GM19351 (cell line): ENCODE results near the gene RNF157.

ENCODE experiments used
- ATAC-seq: cut with Tn5 transposase; IDR thresholded peaks from one replicate; pipeline ENCODE4 v1.9.1; 2021; ENCODE audit warnings: mild to moderate bottlenecking, moderate library complexity; ENCODE audit not compliant: unreplicated experiment

Gene RNF157

DNA sequence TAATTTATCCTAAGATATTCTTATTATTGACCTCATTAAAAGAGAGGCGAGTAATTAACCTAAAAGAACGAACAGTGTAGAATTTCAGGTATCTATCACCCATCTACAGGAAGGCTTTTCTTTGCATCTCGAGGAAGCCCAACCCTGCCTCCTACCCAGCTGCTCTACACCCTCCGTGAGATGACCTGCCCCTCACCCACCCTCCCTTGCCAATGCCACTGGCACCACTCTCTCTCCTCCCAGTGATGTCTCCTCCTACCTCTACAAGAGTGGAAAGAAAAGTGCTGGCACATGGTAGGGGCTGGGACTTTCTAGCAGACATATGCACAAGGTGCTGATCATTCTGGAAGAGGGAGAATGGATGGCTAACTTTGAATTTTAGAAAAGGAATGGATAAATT lies 76.4 kb downstream of the RNF157 start:
- ATAC-seq: no peak

DNA sequence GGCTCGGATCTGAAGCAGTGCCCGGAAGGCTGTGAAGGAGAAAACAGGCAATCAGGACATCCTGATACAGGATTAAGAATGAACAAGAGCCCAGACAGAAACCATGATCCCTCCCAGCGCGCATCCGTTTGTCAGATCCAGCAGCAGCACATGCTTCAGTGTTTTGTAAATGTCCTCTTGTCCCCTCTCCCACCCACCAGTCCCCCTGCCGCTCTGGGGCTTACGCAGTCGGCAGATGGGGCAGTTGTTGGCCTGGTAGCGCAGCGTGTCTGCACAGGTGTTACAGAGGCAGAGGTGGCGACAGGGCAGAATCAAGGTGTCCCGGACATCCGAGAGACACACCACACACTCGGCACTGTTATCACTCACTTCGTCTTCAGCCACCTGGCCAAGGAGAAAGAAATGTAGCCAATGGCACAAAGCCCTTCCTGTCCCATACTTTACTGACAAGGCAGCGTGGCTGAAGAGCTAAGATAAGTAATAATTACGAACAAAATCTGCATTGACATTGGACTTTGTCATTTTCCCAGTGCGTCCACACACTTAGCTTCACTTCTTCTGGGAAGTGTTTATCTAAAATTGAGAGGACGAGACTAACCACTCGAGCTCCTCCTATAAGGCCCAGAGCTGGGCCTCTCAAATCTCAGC lies 78.5 kb downstream of the RNF157 start:
- no peak for ATAC-seq

DNA sequence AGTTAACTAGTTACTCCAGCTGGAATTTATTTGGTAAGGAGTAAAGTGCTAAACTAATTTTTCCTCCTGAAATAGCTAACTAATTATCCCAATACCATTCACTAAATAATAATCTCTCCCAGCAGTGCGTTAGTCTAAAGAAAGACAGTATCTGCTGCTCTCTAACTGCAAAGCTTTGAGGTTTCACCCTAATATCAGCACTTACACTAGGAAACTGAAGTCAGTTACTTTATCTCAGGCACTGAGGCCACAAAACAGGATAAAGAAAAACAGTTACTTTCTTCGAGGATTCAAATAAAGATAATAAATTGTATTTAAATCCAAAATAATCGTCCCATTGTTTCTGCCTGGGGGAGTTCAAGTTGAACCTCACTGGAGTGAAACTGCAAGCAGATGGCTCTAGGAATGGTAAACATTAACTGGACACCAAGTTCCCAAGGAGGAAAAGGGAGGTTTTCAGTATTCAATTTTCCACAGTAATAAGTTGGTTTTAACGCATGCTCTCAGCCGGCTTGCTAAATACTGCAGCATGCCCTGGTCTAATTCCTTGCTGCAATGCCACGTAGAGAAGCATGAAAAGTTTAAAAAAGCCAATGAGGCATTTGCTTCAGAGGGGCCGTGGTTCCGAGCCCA lies 79.3 kb downstream of the RNF157 start:
- ATAC-seq: no peak

DNA sequence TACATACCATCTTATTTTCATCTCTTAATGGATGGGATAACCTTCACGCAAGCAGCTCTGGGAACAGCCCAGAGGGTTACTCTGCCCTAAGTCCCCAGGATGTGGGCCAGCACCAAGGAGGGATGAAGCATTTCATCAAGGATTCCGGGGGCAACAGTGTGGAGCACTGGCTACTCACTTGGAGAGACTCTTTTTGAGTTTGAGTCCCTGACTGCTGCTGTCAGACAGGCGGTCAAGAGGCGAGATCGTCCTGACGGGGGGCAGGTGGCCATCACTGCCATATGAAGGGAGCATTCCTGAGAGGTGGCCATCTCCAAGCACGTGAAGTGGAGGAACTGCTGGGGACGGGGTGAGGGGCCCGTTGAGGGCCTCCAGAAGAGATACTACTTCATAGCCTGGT lies 81.1 kb downstream of the RNF157 start:
- no peak for ATAC-seq

DNA sequence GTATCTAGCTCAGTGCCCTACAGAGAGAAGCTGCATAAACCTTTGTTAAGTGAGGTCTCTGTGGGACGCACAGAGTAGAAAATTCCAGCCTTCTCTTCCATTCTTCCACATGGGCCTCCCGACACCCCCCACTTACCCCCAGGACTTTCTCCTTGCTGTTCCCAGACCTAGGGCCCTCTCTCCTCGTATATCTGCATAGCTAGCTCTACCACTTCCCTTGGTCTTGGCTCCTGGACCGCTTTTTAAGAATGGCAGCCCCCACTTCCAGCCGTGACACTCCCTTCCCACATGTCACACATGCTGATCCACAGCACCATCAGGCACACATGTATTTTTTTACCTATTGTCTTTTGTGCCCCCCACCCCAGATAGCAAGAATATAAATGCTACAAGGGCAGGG lies 82.5 kb downstream of the RNF157 start:
- no peak for ATAC-seq

DNA sequence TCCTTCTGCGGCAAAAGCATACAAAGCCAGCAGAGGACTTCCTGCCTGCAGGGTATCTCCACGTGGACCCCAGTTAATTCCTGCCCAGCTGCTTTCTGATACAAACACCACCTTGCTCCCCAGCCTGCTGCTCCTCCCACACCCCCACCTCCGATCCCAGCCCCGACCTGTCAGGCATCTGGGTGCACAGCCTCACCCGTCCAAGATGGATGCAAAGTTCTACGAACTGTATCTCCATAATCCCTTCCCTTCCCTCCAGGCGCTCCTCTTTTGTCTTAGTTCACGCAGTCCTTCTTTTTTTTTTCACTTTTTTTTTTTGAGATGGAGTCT lies 83.7 kb downstream of the RNF157 start:
- ATAC-seq: no peak

DNA sequence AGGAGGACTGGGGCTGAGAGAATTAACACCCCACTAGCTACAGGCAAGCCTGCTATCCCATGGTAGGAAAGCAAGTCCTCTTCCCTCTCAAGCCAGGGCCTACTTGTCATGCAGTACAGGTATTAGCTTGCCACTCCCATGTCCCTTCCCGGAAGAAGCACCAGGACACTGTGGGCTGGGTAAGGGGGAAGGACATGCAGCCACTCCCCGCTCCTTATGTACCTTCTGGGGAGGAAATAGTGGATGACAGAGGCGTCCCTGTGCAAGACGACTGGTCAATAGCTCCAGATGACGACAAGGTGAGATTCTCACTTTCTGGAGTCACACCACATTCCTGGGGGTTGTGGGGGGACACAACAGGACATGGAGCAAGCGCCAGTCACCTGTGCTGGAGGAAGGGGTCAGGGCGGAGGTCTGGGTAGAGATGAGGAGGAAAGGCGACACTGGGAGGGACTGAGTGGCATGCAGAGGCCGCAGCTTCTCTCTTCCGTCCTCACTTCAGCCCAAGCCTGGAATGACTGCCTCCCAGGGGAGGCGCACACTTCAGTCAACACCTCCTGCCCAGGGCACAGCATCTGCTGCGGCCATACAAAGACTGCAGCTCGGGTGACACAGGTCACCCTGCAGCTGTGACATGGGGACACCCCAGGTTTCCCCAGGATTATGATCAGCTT lies 84.2 kb downstream of the RNF157 start:
- ATAC-seq: no peak

DNA sequence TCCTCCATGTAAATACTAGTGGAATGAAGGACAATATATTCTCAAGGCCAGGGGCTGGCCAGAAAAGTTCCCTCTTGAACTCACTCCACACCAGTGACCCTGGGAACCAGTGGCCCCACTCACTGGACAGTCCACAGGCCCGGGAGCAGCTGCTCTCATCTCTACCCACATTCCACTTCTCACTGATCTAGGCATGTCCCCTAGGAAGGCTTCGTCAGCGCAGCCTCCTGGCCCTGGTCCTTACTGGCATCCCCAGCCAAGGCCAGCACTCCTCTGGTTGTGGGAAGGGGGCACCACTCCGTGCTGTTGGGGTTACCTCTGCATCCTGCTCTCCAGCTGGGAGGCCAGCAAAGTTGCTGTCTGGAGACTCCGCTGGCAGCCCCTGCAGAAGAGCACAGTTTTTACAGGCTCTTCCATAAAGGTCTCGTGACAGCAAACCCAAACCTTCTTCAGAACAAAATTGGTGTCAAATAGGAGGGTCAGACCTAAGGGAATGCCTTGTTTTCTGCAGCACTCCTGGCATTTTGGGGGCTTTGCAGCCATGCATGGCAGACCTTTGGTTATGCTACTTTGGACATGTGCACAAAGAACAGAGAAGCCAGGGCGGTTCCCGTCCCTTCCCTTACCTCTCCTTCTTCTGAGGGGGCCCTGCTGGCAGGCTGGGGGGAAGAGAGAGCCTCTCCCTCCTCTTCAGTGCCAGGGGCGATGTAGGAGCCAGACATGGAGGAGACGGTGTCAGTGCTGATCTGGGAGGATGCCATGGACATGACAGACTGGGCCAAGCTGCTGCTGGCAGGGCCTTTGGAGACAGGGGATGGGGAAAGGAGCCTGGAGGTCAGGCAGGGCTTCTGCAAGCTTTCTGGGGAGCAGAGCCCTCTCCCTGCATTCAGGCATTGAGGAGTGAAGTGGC lies 85.1 kb downstream of the RNF157 start:
- ATAC-seq: no peak

DNA sequence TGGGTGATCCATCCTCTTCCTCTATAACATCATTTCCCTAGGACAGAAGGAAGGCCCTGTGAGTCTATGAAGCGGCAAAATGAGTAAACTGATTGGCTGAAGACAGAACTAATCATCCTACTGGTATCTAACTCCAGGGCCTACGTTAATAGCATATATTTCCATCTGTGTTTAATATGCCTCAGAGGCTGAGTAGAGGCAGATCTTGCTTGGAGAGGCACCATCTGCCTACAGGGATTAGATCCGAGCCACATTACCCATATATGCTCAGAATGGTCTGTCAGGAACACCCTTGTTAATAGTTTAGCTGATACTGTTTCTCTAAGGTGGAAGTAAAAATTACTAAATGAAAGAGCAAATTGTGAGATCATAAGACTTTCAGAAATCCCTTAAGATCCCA lies 86.0 kb downstream of the RNF157 start:
- ATAC-seq: no peak

DNA sequence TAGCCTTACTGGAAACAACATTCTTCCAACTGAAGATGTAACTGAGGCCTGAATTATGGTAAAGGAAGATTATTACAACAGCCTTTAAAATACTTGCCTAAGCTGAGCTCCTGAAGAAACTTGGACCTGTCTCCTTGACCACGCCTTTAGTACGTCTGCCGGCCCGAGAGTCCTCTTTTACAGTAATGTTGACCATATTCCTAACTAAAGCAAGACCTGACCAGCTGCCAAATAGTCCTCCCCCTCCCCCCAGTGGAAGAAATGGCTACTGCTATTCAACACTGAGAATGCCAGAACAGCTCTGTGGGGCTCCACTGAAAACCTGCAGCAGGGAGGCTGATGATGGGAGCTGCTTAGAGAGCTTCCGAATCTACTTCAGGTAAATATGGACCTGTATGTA lies 86.7 kb downstream of the RNF157 start:
- no peak for ATAC-seq

DNA sequence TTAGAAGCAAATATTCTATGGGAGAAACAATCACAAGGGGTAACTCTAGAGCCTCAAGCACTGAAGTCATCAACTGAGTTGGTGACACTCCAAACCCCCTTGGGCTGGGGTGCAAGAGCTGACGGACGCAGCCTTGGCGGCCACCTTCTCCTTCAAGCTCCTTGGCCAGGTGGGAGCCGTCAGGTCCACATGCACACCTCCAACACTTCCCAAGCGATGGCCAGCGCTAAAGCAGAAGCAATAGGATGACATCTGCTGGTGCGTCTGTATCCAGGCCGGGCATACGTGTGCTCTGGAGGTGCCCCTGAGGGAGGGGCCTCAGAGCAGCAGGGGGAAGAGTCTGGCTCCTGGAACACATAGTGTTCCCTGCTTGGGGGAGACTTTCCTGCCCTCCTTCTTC lies 87.1 kb downstream of the RNF157 start:
- ATAC-seq: no peak

DNA sequence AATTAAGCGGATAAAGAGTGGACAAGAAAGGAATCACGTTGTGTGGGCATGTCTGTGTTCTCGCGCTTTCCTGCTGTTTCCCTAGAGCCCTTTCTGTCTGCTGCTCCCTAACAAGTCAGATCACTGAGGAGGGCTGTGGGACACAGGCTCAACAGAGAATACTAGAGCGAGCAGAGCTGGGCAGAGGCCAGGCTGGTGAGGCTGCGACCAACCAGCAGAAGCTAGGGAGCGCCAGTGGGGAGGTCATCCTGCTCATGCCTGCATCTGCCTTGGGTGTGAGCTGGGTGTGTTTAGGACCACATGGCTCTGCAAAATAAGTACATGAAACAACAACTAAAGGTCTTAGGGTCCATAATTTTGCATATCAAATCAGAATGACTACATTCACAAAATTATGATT lies 87.7 kb downstream of the RNF157 start:
- ATAC-seq: no peak

DNA sequence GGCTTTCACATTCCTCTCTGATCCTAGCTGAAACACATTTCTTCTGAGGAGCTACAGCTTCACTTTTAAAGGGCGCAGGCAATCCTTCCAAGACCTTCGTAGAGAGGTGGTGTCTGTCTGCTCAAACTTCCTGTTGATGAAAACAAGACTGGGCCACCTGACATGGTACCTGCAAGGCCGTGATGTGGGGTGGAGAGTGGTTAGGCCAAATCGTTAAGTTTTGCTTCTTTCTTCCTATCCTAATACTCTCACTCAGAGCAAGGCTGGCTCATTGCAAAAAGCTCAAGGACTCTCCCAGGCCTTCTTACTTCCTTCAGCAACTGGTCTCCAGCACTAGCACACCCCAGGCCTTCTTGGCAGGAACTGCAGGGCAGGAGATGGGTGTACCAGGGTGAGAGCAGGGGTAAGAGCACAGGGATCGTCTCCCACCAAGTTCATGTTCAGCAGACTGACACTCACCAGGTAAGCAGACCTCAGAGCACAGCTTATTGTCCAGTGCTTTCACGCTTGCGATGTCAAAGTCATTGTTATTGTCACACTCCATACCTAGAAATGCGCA lies 88.3 kb downstream of the RNF157 start:
- ATAC-seq: no peak

DNA sequence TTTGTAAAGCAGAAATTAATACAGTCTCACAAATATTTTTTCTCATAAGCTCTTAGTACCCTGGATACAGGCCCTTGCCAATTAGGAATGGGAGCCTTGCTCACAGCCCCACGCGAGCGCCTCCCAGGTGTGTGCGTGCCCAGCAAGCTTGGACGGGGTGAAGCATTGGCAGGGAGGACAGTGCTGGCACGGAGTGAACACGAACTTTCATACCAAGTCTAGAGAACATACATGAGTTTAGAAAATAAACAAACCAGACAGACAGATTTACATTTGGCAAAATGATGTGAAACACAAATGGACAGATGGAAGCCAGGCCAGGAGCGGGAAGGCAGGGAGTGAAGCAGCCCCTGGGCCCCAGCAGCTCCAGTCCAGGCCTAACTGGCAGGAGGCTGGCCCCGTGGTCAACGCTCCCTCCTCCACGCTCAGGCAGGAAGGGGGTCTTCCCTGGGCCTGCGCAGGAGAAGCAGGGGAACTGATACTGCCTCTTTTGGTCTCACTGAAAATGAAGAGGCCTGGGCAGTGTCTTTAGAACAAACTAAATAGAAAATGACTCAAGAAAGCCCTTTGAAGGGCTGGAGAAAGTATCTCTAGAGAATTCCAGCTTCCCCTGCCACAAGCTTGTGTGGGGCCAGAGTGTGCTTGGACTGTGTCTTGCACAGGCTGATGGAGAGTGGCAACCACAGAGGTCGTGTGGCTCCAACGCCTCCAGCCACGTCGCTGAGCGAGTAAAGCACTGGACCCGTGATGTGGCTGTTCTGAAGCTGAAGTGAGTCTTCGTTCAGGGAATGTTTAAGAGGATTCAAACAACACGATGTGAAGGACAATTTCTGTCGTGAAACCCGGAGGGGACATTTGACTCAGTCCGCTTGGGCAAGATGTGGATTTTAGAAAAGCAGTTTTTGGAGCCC lies 89.3 kb downstream of the RNF157 start:
- no peak for ATAC-seq

DNA sequence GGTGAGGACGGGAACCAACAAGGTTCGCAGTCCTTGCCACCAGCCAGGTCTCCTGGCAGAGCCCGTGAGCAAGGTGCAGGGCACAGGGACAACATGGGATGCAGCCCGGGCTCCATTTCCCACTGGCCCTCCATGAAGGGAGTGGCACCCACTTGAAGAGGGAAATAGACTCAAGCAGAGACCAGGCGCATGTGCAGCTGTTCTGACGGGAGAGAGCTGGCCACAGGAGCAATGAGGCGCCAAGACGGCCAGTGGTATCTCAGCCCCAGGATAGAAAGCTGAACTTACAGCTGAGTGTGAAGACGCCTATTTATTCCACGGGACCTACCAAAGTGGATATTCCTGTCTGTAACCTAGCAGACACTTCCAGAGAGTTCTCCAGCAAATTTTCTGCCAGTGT lies 91.1 kb downstream of the RNF157 start:
- no peak for ATAC-seq

DNA sequence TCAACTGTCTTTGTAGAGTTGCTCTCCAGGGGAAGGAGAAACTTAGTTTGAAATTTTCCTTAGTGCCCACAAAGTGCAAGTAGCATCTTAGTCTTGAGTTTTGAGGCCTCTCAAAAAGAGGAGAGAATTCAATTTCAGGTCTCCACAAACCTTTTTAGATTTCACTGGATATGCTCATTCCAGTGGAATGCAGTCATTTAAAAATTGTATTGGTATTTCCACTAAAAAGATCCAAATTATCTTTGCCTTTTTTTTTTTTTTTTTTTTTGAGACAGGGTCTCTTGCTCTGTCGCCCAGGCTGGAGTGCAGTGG lies 92.3 kb downstream of the RNF157 start:
- ATAC-seq: no peak

DNA sequence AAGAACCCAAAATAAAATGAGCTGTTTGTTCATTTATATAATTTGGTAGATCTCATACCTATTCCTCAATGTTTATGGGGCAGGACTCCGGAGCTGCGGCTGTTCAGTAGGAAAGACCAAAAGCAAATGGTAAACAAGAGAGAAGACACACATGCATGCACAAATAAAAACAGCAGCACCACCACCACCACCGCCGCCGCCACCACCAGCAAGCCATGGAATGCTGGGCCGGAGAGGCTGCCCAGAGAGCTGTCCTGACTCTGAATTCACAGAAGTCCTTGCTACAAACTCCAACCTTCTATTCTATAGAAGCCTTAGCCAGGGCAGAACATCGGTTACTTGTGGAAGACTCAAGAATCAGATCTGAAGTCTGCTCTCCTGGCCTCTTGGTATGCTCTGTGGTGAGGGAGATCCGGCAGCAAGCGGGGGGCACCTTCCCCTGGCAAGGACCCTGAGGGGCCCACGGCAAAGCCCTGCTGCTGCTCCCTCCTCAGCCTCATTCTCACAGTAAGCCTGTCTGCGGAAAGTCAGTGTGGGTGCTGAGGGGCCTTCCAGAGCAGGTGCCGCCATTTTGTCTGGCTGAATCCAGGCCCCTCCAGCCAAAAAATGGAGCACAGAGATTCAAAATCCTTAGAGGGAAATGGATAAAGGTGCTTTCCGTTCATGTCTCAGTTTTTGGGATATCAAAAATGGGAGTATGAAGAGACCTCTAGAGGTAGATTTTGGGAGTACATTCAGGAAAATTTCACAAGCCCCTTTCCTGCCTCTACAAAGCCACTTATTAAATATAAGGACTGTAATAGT lies 92.9 kb downstream of the RNF157 start:
- no peak for ATAC-seq

DNA sequence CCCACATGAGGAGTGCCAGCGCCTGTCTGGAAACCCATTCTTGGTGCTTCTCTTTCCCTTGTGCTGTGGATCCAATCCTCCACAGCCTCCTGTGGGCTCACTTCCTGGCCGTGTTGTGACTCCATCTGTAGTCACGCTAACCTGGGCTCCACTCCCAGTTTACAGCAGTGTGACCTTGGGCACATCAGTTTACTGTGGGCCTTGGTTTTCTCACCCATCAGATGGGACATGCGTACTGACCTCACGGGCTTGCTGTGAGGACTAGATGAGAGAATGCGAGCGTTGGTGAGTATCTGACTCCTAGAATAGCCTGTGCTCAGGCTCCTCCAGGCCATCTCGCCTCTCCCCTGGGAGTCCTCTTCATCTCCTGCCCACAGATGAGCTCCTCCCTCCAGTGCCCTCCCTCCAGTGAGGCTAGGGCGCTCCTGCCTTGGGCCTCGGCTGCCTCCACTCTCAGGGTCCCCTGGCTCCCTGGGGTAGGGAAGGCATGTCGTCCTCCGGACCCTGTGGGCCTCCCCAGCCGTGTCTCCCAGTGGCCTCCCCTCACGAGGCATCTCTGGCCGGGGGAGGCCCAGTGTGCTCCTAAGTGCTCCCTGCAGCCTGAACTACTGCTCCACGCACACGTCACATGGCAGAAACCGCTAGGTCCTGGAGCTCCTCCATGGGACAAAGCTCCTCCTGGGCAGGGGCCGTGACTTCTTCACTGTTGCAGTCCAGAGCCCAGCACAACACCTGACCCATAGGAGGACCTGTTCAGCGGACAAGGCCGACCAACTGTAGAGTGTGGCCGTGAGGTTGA lies 94.0 kb downstream of the RNF157 start:
- ATAC-seq: no peak
